Endometrial microvascular endothelial cells (primary cell): ENCODE data around the gene ACSL6. TPM values are rescaled to one million over a fixed set of nuclear protein-coding genes. Genes with fewer than 3 reads are reported as not detected.

Experiments used
- in situ Hi-C: cut with HindIII; loops from 2 replicates; pipeline ENCODE4 v1.10.0; 2017; ENCODE audit warnings: low sequenced_read_pairs, low pct_unique_long_range_greater_than_20kb; ENCODE audit errors: inconsistent ontology term
- total RNA-seq: library from RNA; depleted of rRNA; stranded (reverse); fragments of >200 nt; gene quantifications from one replicate; pipeline ENCODE4 v1.2.3, GENCODE V29; 2015; ENCODE audit errors: inconsistent ontology term

Gene ACSL6
- total RNA-seq, 1 donor from 2014 or later, result not detected

DNA sequence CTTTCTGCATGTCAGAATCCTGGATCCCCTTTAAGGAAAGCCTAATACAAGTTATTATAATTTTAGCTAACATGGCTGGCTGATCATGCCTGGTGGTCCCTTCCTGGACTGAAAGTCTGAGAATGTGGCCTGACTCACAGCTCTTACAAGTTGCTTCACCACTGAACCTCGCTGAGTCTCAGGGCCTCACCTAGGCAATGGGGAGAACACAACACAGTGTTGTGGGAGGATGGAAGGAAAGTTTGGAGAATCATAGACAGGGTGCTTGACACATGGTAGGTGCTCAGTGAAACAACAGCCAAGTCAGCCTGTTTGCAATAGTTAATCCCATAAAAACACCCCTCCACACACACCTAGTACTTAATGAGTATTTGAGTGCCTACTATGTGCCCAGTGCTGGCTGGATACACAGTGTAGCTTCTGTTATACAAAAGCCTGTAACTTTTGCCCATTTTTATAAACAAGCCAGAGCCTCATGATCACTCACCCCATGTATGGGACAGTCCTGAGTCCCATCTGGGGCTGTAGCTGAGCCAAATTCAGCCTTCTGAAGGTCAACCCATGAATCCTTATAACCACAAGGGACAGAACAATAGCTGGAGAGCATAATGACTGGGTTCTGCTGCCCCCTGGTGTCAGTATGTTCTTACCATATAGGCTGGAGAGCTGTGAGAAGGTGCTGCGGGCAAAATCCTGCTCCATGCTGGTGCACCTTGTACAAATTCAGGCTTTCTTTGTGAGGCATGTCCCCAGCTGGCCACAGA lies 3.9 kb downstream of the ACSL6 start:
- in situ Hi-C loops, result loop anchor here (25.0 kb wide), 1 partner anchor 570 kb away; no protein-coding TSS in a partner anchor

DNA sequence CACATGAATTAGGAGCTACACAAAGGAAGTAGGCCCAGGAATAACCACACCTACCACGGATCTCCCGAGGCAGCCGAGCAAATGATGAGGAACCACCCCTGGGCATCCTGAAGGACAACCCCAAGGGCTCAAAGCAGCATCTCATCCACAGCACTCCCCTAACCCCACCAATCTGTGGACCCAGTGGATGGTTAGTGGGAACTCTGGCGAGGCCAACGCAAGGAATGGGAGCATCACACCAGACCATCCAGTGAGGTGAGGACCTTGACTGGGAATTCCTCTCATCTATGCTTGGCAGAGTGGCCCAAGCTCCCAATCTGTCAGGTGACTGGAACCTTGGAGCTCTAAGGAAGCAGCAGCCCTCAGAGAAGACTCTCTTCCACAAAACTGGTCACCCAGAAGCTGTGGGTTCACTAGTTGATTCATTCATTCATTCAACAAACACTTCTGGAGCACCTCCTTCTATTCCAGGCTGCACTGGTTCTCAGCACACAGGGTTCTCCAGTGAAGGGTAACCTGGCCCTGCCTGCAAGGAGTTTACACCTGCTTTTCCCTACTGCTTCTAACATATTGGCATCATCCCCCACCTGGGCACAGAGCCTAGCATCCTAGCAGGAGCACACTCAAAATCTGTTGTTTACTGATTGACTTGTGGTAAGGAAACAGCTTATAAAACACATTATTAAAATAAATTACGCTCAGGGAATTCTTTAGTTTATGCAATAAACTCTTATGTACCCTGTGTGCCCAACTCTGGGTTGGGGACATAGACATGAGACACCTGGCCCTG lies 4.9 kb downstream of the ACSL6 start:
- in situ Hi-C loops, result loop anchor here (25.0 kb wide), 1 partner anchor 569 kb away; no protein-coding TSS in a partner anchor

DNA sequence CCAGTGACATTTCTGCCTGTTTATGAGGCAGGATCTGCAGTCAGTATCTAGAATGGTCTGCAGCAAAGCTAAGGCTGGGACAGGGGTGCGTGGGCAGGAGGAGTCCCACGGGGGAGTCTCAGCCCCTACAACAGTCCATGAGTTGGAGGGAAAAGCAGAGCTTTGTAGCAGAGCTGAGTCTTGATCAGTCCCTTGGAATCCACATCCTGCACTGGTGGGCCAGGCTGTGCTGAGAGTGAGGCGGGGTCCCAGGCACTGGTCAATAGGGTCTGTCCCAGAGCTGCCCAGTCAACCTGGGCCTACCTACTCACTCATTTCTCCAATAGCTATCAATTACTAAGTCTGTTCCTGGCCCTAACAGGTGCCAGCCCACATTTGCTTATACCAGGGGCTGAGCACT lies 5.9 kb downstream of the ACSL6 start:
- in situ Hi-C loops, result loop anchor here (25.0 kb wide), 1 partner anchor 568 kb away; no protein-coding TSS in a partner anchor

DNA sequence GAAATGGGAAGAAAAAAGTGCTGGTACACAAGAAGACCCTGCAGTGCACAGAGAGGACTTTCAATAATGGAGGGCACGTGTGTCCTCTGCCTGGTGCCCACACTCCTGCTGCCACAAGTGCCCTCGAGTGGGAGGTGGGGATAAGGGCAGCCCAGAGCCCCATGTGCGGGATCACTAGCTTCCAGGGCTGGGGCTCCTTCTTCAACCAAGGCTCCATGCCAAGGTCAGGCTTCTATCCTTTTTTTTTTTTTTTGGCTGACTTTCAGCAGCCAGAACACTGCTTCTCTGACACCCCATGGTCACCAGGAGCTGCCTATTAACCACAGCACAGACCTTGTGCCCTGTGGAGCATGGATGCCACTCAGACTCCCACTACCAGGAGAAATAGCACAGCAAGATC lies 7.5 kb downstream of the ACSL6 start:
- in situ Hi-C loops, result loop anchor here (25.0 kb wide), 1 partner anchor 567 kb away; no protein-coding TSS in a partner anchor

DNA sequence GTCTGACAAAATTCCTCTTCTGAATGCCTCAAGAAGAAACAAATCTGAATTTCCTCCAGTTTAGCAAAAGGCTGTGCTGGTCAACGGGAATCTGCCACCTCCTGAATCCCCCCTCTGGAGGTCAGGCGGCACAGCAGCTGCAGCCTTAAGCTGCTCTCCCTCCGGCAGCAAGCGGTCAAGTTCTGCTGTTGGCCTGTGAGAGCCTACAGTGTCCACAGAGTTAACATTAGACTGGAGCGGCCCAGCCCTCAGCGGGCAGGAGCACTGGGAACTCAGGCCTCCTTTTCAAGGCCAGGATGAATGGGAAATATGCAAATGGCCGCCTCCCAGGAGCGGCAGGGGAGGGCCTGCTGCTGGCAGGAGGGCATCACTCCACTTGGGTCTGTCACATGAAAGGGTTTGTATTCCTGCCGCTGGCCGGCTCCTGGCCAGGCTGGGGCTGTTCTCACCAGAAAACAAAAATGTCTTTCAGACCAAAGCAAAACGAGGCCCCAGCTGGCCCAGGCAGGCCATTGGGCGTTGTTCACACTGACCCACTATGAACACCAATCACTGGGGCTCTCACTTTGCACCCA lies 8.2 kb downstream of the ACSL6 start:
- in situ Hi-C loops, result loop anchor here (25.0 kb wide), 1 partner anchor 566 kb away; no protein-coding TSS in a partner anchor

DNA sequence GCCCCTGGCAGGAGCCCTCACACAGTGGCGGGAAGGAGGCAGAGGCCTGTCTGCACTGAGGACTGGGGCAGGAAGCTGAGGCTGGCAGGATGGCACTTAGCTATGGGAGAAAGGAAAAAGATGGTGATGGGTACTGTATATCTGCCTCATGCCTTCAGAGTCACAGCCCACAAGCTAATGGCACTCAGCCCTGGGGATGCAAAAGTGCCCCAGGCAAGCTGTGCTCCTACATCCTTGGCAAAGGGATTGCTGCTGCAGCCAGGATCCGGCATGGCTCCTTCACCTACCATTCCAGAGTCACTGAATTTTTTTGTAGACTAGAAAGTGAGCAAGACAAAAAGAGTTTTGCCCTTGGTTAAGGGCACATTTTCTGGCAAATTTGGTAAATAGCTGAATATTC lies 8.7 kb downstream of the ACSL6 start:
- in situ Hi-C loops, result loop anchor here (25.0 kb wide), 1 partner anchor 565 kb away; no protein-coding TSS in a partner anchor

DNA sequence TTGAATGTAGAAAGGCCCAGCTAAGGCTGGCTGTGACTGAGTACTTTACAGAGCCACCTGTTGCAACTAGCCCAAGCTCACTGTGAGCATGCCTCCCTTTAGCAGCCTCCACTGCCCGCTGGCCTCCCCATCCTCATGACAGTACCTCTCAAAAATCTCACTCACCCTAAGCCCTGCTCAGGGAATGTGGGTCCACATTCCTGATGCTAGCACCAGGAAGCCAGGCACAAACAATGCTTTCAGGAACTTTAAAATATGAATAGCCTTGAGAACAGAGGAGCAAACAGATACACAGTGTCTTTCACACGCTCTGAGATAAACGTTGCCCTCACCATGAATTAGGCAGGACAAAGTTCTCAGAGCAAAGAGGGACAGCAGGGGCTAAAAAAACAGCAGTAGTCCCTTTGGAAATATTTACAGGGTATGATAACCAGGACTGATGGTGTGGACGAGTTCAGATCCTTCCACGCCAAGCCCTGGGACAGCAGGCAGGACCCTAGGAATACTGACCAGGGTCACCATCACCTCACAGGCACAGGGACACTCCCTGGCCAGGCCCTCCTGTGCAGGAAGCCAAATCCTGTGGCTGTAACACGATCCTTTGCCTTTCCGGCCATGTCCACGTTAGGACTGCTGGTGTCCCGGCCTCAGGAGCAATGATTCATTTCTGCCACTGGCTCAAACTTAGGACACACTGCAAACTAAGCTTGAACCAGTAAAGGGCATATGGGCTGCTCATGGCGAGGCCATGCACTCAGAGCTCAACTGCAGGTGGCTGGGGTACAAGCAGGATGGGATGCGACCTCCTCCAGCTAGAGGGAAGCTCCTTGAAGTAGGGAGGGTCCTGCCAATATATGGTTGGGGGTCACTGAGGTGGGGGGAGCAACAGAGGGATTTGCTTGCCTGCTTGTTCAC lies 9.6 kb downstream of the ACSL6 start:
- in situ Hi-C loops, result loop anchor here (25.0 kb wide), 1 partner anchor 565 kb away; no protein-coding TSS in a partner anchor

DNA sequence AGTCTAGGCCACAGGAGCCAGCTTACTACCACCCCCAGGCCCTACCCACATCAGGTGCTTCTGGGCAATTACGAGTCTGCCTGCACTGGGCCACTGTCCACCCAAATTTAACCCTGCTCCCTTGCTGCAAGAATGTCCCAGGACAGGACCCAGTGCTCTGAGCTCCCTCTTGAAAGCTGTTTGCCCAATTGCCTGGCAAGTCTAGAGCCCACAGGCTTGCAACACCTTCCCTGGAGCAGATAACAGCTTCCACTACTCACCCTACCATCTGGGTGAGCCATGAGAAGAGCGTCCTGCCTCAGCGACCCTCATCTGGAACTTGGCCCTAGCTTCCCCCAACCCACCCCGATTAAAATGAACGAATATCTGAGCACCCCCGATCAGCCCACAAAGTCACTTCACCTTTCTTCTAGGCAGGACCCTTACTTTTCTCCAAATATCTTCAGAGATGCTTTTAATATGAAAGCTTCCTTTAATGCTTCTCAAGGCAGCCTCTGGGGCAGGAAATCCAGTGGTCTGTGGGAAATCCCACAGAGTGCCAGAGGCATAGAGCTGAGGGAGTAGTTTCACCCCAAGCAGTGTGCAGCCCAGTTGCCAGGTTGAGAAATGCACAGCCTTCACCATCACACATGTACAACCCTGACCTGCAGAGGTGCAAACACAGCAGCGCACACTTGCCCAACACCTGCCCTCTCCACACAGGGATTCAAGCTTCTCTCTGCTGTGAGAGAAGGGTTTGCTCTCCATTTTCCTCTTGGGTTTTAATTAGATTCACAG lies 10.6 kb downstream of the ACSL6 start:
- in situ Hi-C loops, result loop anchor here (25.0 kb wide), 1 partner anchor 564 kb away; no protein-coding TSS in a partner anchor

DNA sequence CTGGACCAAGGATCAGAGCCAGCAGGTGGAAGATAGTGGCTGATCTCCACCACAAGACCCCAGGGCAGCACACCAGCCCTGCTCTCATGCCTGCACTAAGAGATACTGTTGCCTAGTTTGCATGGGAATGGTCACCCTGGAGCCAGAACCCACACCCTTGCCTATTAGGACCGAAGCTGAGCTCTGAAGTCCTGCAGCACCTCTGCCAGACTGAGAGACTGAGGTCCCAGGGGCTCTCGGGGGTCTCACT lies 11.3 kb downstream of the ACSL6 start:
- in situ Hi-C loops, result loop anchor here (25.0 kb wide), 1 partner anchor 563 kb away; no protein-coding TSS in a partner anchor

DNA sequence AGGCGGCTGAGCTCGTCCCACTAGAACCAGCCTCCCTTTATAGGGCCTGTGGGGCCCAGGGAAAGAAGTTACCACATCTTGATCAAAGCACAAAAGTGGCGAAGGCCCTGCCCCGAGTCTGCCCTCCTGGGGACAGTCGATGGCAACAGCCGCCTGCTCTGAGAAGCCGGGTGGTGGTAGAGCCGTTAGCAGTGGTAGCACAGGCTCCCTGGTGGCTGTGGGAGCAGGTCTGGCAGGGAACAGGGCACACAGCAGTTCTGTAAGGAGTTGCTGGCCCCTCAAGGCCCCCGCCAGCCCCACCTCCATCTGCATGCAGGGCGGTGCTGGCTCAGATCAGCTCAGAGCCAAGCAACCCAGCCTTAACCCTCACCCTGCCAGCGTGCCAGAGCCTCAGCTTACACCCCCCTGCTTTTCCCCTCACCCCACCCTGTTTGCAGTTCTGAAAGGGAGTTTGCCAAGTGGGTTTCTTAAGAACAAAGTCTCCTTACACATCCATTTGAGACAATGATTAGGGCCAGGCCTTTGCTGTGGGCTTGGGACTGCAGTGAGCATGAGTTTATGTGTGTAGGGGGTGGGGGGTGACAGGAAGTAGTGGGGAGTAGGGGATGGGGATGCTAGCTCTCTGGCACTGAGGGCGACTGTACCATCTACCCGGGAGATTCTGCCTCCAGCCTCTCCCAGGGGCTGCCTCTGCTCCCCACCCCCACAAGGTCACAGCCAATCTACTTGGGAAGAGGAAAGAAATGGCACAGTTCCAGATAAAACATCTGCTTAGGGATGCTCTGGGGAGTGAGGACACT lies 11.8 kb downstream of the ACSL6 start:
- in situ Hi-C loops, result loop anchor here (25.0 kb wide), 1 partner anchor 562 kb away; no protein-coding TSS in a partner anchor

DNA sequence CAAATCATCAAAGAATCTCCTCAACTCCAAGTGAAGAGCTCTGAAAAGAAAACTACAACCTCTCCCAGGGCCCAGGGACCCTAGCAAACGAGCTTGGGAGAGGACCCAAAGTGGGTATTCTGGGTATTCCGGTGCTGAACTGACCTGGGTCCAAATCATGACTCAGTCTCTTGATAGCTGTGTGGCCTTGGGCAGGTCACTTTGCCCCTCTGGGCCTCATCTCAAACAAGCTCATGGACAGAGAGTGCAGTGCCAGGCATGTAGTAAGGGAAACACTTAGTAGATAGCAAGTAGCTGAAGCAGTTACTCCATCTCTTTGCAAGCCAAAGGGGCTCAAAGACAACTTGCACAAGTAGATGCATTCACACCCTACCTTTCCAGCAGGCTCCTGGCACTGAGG lies 12.4 kb downstream of the ACSL6 start:
- in situ Hi-C loops, result no loop called here

DNA sequence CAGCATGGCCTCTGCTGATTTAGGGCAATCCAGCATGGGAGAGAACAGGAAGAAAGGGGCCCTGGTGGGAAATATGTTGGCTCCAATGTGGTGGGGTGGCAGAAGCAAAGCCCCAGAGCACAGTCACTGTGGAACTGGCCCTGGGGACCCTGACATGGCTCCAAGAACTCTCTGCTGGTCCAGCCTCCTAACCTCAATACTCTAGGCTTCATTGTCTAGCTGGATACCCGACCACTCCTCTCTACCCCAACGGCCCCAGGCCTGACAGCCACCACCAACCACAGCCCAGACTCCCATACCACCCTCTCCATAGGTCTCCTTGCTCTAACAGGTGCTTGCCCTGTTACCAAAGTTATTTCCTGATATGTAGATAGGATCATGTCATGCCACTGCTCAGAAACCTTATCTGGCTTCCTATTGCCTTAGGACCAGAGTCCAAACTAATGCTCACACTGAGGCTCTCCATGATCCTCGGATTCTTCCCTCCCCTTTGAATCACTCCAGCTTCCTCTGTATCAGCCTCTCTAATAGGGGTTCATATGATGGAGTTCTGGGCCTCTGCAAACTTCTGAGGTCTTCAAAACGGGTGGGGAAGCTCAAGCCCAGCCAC lies 12.9 kb downstream of the ACSL6 start:
- in situ Hi-C loops, result no loop called here

DNA sequence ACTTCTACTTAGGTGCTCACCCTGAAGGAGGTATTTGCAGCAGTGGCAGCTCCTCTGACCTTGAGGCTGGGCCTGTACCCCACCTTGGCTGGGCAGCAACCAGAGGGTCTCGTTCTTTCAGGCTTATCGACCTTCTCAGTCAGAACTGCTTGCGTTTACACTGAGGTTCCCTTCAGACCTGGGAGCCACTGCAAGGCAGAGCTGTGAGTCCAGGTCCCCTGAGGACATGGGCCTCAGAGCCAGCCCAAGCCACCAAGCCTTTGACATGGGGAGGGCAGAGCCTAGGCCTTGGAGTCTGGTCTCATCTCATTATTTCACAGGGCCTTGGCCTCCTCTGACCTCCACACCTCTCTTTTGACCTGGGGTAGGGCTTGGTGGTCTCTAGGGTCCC lies 13.7 kb downstream of the ACSL6 start:
- in situ Hi-C loops, result no loop called here

DNA sequence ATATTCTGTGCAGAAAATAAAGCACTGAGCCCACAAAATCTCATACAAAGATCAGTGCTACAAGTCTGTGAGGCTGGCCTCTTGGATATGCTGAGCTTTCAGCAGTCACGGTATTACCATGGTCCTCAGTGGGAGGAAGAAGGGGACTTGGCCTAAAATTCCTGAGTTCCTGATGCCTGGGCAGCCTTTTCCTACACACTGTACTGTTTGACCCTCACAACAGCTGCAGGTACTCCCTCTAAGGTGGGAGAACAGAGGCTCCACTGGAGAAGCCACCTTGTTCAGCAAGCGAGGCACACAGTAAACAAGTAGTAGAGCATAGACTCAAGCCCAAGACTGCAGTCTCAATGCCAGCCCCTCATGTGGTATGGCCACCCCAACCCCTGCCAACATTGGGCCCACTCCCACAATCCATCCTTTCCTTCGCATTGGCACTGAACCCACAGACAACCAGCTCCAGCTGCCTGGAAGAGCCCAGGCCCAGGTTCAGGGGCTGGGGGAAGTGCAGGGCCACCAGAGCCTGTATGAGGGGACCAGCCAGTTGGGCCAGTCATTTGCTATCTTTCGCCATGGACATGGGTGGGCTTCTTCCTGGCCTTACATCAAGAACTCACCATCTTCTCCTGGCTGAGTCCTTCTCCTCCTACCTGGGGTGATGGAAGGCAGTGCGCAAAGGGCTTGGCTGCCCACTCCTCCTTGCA lies 14.3 kb downstream of the ACSL6 start:
- in situ Hi-C loops, result no loop called here

DNA sequence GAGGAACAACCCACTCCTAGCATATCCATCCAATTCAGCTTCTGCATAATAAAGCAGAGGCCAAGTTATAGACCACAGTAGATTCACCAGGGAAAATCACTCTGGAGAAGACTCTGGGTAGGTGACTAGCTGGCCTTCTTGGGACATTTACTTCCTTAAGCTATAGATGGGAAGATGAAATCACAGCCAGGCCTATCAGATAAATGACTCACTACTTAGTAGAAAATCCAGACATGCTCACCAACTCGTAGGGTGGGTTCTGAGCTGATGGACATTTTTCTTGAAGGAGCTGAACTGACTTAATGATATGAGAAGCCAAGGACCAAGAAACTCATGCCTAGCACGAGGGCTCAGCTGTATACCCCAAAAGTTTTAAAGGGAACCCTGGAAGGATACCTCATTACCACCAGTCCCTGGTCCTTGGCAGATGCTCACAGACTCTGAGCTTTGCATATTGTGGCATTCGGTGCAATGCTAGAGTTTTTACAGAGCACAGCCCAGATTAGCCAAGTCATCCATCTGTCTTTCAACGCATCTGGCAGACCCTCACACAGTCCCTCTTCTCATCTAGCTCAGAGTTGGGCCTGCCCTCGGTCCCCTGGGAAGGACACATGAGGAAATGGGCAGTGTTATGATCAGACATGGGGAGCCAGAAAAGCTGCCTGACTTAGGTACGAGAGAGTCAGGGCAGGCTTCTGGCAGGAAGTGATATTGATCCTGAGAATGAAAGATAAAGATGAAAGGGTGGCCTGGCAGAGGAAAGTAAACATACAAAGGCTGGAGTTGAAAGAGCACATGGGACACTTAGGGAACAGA lies 15.0 kb downstream of the ACSL6 start:
- in situ Hi-C loops, result no loop called here
